ENCODE measurements around the gene OR4F6. TPM values are rescaled to one million over a fixed set of nuclear protein-coding genes. Genes with fewer than 3 reads are reported as not detected.
"Not testable (repeated sequence)": the region's sequence is repeated elsewhere in the genome, so short reads cannot be mapped to it uniquely, and the experiment has no call there.

Gene OR4F6
- total and polyA plus RNA-seq, 2 of the 13 experiments (the other 11 are each of a cell fraction or from before 2014, with no cell fraction given): not detected

GRCh38 chr15:101775136-101775535, 28.2 kb upstream of the OR4F6 start:
- ATAC-seq (no peak), DNase-seq (ENCODE audit: low spot score) (no peak), FAIRE-seq (no peak)
- Histone ChIP-seq H2AFZ (ENCODE audit: low read length) (no peak overlapping the region), H3K4me1 (ENCODE audit: insufficient read depth, low read length) (no peaks in the 10 kb centered on the region), H3K9me3 (ENCODE audit: low read length) (no peaks in the 10 kb centered on the region), H4K20me1 (ENCODE audit: insufficient read depth, low read length) (no peaks in the 10 kb centered on the region), H3K27me3 (ENCODE audit: control insufficient read depth in 1 of 2, insufficient read depth in 2 of 2, low read length in 2 of 2) (peaks cover 2 to 47% of the 10 kb centered on the region in 2 experiments; a peak in 2 of 5 replicates), H3K36me3 (replicated peaks in 1 of 2; ENCODE audit: control insufficient read depth in 1 of 2, insufficient read depth in 2 of 2, low read length in 2 of 2) (no peaks in the 10 kb centered on the region), H3K4me2 (ENCODE audit: low read depth, low read length) (no peak overlapping the region), H3K27ac (ENCODE audit: extremely low read length, insufficient read depth, low read length) (no peak overlapping the region), H3K79me2 (ENCODE audit: insufficient read depth, low read length) (no peaks in the 10 kb centered on the region), H3K9ac (ENCODE audit: insufficient read depth, low read depth, low read length) (no peak overlapping the region), H3K4me3 (replicated peaks in 1 of 3; ENCODE audit: insufficient read depth in 1 of 3, low read depth in 2 of 3, low read length in 3 of 3) (no peak overlapping the region)
- in situ Hi-C loops (cut with HindIII; ENCODE audit: extremely low pct_ligation_motif_present, low pct_unique_long_range_greater_than_20kb): no loop called here
- ChIA-PET CTCF (ENCODE audit: low intra/inter-chr PET ratio, low total read pairs) (no interaction called here), POLR2A (no interaction called here)
- TF ChIP-seq IRX3 (CRISPR knock-in tag; IDR thresholded peaks at IDR 0.05; ENCODE audit: borderline replicate concordance, low read depth): no peak
- TF ChIP-seq TCF12 (IDR thresholded peaks at IDR 0.05): no peak
- no peak for TF ChIP-seq TCF12 (CRISPR knock-in tag; IDR thresholded peaks at IDR 0.05)
- no peak for TF ChIP-seq ZNF207 (IDR thresholded peaks at IDR 0.05; ENCODE audit: borderline replicate concordance)
- TF ChIP-seq DR1 (CRISPR knock-in tag; IDR thresholded peaks at IDR 0.05): no peak
- no peak for TF ChIP-seq SMARCE1 (IDR thresholded peaks at IDR 0.05; ENCODE audit: borderline replicate concordance)
- intact Hi-C loops (cut with micrococcal nuclease; ENCODE audit: unreplicated experiment): no loop called here
- 58% methylated on average over 7 of the region's 10 CpGs for WGBS (ENCODE audit: low lambda C conversion rate)
- BruUV-seq (replicated peaks): no TSS peak

- 27% methylated on average over 10 of the region's 10 CpGs for WGBS (ENCODE audit: low lambda C conversion rate)
- BruUV-seq (replicated peaks); CTCF ChIA-PET (ENCODE audit: low intra/inter-chr PET ratio, low total read pairs); in situ Hi-C loops (cut with HindIII; ENCODE audit: extremely low pct_ligation_motif_present, low pct_unique_long_range_greater_than_20kb); H2AFZ ChIP-seq (ENCODE audit: low read length); ATAC-seq; H3K4me1 ChIP-seq (ENCODE audit: insufficient read depth, low read length); H3K9me3 ChIP-seq (ENCODE audit: low read length); intact Hi-C loops (cut with micrococcal nuclease; ENCODE audit: unreplicated experiment); H3K79me2 ChIP-seq (ENCODE audit: insufficient read depth, low read length); H3K4me3 ChIP-seq (replicated peaks in 1 of 3; ENCODE audit: insufficient read depth in 1 of 3, low read depth in 2 of 3, low read length in 3 of 3); H3K36me3 ChIP-seq (replicated peaks in 1 of 2; ENCODE audit: control insufficient read depth in 1 of 2, insufficient read depth in 2 of 2, low read length in 2 of 2); DNase-seq (ENCODE audit: low spot score); H4K20me1 ChIP-seq (ENCODE audit: insufficient read depth, low read length); H3K9ac ChIP-seq (ENCODE audit: insufficient read depth, low read depth, low read length); H3K27ac ChIP-seq (ENCODE audit: extremely low read length, insufficient read depth, low read length); FAIRE-seq; POLR2A ChIA-PET; H3K4me2 ChIP-seq (ENCODE audit: low read depth, low read length): not testable (repeated sequence)
- peaks cover 0 to 40% of the 10 kb centered on the region in 2 experiments; a peak in 2 of 5 replicates for H3K27me3 ChIP-seq (ENCODE audit: control insufficient read depth in 1 of 2, insufficient read depth in 2 of 2, low read length in 2 of 2)
These were observed 24.7 kb upstream of the OR4F6 start for GRCh38 chr15:101778576-101778975.

DNA sequence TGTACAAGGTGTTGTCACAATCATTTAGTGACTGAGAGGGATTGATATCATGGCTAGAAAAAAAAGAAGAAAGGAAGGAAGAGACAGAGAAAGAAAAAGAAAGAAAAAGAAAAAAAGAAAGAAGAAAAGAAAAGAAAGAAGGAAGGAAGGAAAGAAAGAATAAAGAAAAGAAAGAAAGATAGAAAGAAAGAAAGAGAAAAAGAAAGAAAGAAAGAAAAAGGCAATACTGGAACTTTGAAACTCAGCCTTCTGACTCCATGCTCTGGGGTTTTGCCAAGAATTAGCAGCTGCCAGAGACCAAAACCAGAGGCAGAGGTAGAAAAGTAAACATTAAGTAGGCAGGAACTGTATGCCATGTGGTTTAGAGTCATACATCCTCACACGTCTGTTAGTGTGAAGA, 23.1 kb upstream of the OR4F6 start:
- H4K20me1 ChIP-seq (ENCODE audit: insufficient read depth, low read length); intact Hi-C loops (cut with micrococcal nuclease; ENCODE audit: unreplicated experiment); POLR2A ChIA-PET; DNase-seq (ENCODE audit: low spot score); H3K4me3 ChIP-seq (replicated peaks in 1 of 3; ENCODE audit: insufficient read depth in 1 of 3, low read depth in 2 of 3, low read length in 3 of 3); H2AFZ ChIP-seq (ENCODE audit: low read length); H3K9ac ChIP-seq (ENCODE audit: insufficient read depth, low read depth, low read length); H3K9me3 ChIP-seq (ENCODE audit: low read length); H3K27ac ChIP-seq (ENCODE audit: extremely low read length, insufficient read depth, low read length); ATAC-seq; CTCF ChIA-PET (ENCODE audit: low intra/inter-chr PET ratio, low total read pairs); BruUV-seq (replicated peaks); H3K4me2 ChIP-seq (ENCODE audit: low read depth, low read length); H3K4me1 ChIP-seq (ENCODE audit: insufficient read depth, low read length); H3K79me2 ChIP-seq (ENCODE audit: insufficient read depth, low read length); H3K36me3 ChIP-seq (replicated peaks in 1 of 2; ENCODE audit: control insufficient read depth in 1 of 2, insufficient read depth in 2 of 2, low read length in 2 of 2); in situ Hi-C loops (cut with HindIII; ENCODE audit: extremely low pct_ligation_motif_present, low pct_unique_long_range_greater_than_20kb); FAIRE-seq: not testable (repeated sequence)
- H3K27me3 ChIP-seq (ENCODE audit: control insufficient read depth in 1 of 2, insufficient read depth in 2 of 2, low read length in 2 of 2): peaks cover 0 to 27% of the 10 kb centered on the region in 2 experiments; a peak in 1 of 5 replicates
- WGBS (ENCODE audit: low lambda C conversion rate): 0% methylated on average over 1 of the region's 1 CpG
